ENCODE results near the gene PLP2. TPM values are rescaled to one million over a fixed set of nuclear protein-coding genes. Genes with fewer than 3 reads are reported as not detected.

PLP2 gene, protein sequence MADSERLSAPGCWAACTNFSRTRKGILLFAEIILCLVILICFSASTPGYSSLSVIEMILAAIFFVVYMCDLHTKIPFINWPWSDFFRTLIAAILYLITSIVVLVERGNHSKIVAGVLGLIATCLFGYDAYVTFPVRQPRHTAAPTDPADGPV
- 49.5 and 73.1 TPM in 2 replicates for total RNA-seq

DNA sequence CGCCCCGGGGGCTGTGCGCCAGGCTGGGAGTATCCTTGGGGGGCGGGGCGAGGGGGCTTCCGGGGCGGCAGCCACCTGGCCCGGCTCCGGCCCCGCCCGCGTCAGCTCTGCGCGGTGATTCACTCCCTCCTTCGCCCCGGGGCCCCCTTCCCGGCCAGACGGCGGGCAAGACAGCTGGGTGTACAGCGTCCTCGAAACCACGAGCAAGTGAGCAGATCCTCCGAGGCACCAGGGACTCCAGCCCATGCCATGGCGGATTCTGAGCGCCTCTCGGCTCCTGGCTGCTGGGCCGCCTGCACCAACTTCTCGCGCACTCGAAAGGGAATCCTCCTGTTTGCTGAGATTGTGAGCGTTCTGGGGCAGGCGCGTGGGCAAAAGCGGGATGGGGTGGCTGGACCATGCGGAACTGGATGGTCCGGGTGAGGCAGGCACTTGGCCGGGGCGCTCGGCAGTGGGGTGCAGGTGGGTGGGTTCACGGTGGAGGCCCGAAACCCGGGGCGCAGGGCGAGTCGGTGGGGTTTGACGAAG lies at the start of gene PLP2:
TSS of gene PLP2 (plus strand) at position 147 of the 528 bp plus-strand sequence. CDS start at position 250, 103 bp downstream.

GRCh38 chrX:49162620-49163019 lies 9.1 kb upstream of the PLP2 start, which contains the start of gene MAGIX:
TSS of gene MAGIX (plus strand) at chrX:49162758. CDS start at chrX:49162890, 132 bp downstream.

GRCh38 chrX:49186125-49187027 lies 14.7 kb downstream of the PLP2 start, which contains the start of gene PRICKLE3:
TSS of gene PRICKLE3 (minus strand) at chrX:49186373. CDS start at chrX:49186297, 76 bp downstream.

DNA sequence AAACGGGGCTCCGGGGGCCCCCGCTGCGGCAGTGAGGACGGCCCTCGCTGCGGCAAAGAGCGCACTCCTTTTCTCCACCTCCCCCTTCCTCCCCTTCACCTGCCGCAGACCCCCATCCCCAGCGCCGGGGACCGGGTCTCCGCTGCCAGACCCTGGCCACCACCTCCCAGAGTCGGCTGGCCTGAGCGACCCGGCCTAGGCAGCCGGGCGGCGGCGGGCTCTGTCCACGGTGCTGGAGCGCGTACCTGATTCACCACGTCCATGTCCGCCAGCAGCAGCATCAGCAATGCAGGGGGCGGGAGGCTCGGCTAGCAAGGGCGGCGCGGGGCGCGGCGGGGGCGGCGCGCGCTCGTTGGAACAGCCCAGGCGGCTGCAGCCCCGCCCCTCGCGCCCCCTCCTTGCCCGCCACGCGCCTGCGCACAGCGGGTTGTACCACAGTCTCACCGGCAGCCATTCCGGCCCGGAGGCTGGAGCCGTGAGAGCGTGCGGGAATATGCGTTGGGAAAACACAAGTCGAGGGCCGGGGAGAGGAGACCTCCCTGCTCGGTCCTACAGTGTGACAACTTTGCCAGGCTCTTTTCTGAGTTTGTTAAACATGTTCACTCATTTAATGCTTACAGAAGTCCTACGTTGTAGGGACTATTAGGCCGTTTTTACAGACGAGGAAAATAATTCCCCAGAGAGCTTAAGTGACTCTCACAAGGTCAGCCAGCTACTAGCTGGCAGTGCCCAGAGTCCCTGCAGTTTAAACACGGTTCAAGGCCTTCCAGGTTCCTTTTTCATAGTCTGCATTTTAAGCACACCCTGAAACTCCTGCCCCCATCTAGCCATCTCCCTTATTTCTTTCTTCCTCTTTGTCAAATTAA lies 28.4 kb downstream of the PLP2 start, which contains the start of gene SYP:
TSS of gene SYP (minus strand) at position 288 of the 866 bp plus-strand sequence. CDS start at position 281, 7 bp downstream.

Small RNAs within 50 kb of the gene (small RNA-seq; reads per million reads assigned to genes)
- not detected for gene RN7SL262P

Other genes starting within 250 kb of the PLP2 start
- 23.7 and 26.5 TPM in 2 replicates for gene OTUD5, start 214.3 kb upstream of the PLP2 start, total RNA-seq
- 0.20 and 0.37 TPM in 2 replicates for gene KCND1, start 200.1 kb upstream of the PLP2 start, total RNA-seq
- 8.5 and 10.0 TPM in 2 replicates for gene GRIPAP1, start 169.6 kb upstream of the PLP2 start, total RNA-seq
- gene TFE3, start 128.5 kb upstream of the PLP2 start, total RNA-seq: 50.0 and 52.0 TPM in 2 replicates
- 0.37 and 0.39 TPM in 2 replicates for gene CCDC120, start 112.9 kb upstream of the PLP2 start, total RNA-seq
- gene PRAF2, start 97.9 kb upstream of the PLP2 start, total RNA-seq: 13.5 and 15.4 TPM in 2 replicates
- 52.8 and 62.8 TPM in 2 replicates for gene WDR45, start 92.0 kb upstream of the PLP2 start, total RNA-seq
- gene GPKOW, start 48.2 kb upstream of the PLP2 start, total RNA-seq: 10.7 and 14.9 TPM in 2 replicates
- gene MAGIX, start 9.1 kb upstream of the PLP2 start, total RNA-seq: 0.73 and 0.98 TPM in 2 replicates
- gene PRICKLE3, start 14.5 kb downstream of the PLP2 start, total RNA-seq: 7.0 and 7.6 TPM in 2 replicates
- 0.20 and 0.37 TPM in 2 replicates for gene SYP, start 28.3 kb downstream of the PLP2 start, total RNA-seq
- gene CACNA1F, start 61.4 kb downstream of the PLP2 start, total RNA-seq: not detected in 2 replicates
- gene CCDC22, start 63.6 kb downstream of the PLP2 start, total RNA-seq: 13.6 and 17.8 TPM in 2 replicates
- gene FOXP3, start 92.8 kb downstream of the PLP2 start, total RNA-seq: 0.37 TPM in 1 of 2 replicates, not detected in the other
- gene PPP1R3F, start 97.9 kb downstream of the PLP2 start, total RNA-seq: 1.6 and 1.8 TPM in 2 replicates
- gene GAGE10, start 131.7 kb downstream of the PLP2 start, total RNA-seq: not detected in 2 replicates
- not detected in 2 replicates for gene GAGE12J, start 150.1 kb downstream of the PLP2 start, total RNA-seq
- gene GAGE13, start 159.7 kb downstream of the PLP2 start, total RNA-seq: not detected in 2 replicates

Measured in subcutaneous preadipocyte (primary cell).